GM13976 (cell line): Measurements from ENCODE around the gene TBC1D1.

Experiments used
- DNase-seq: peaks from one replicate; pipeline ENCODE4 v3.0.0; 2012; ENCODE audit warnings: low spot score
- CTCF ChIP-seq: IDR thresholded peaks from 2 replicates; pipeline ENCODE4 v1.5.1; 2012; ENCODE audit warnings: borderline replicate concordance, mild to moderate bottlenecking; ENCODE audit not compliant: insufficient read depth; ENCODE audit errors: extremely low read depth, missing control alignments, control extremely low read depth
- in situ Hi-C: fragments of 300-500 bp; cut with MboI; formaldehyde crosslinking; loops from one replicate; pipeline ENCODE4 v1.12.0; 2022; ENCODE audit warnings: low sequenced_read_pairs, mixed read lengths, inconsistent platforms; ENCODE audit not compliant: unreplicated experiment

Gene TBC1D1

GRCh38 chr4:38111024-38111423 is 220.1 kb downstream of the TBC1D1 start:
- no peak for DNase-seq
- in situ Hi-C loops, result no loop called here
- TF ChIP-seq CTCF, result no peak

GRCh38 chr4:38111717-38112116 is 220.8 kb downstream of the TBC1D1 start:
- no peak for DNase-seq

GRCh38 chr4:38113132-38113531 is 222.2 kb downstream of the TBC1D1 start:
- in situ Hi-C loops, result no loop called here
- DNase-seq, result no peak
- no peak for TF ChIP-seq CTCF

More at GRCh38 chr4:38111717-38112116, 220.8 kb downstream of the TBC1D1 start:
- in situ Hi-C loops, result no loop called here
- no peak for TF ChIP-seq CTCF

- TF ChIP-seq CTCF, result no peak
- DNase-seq, result no peak
- in situ Hi-C loops, result no loop called here
Measured at GRCh38 chr4:38113551-38113950, 222.7 kb downstream of the TBC1D1 start.

- in situ Hi-C loops, result no loop called here
- no peak for DNase-seq
- no peak for TF ChIP-seq CTCF
Measured at GRCh38 chr4:38114386-38115150, 223.7 kb downstream of the TBC1D1 start.

- in situ Hi-C loops, result no loop called here
- no peak for DNase-seq
- TF ChIP-seq CTCF, result no peak
Measured at GRCh38 chr4:38115601-38116000, 224.7 kb downstream of the TBC1D1 start.
